Measurements from ENCODE around the gene NPAS3.

NPAS3 gene

GRCh38 chr14:33551963-33552362, 613.3 kb downstream of the NPAS3 start:
- Histone ChIP-seq H4K20me1 (ENCODE audit: insufficient read depth, low read length) (no peaks in the 10 kb centered on the region), H3K79me2 (ENCODE audit: insufficient read depth, low read length) (no peaks in the 10 kb centered on the region), H2AFZ (ENCODE audit: low read depth, low read length) (no peak overlapping the region), H3K27ac (ENCODE audit: low read length) (no peak overlapping the region), H3K9me3 (ENCODE audit: insufficient read depth, low read length, severe bottlenecking) (no peaks in the 10 kb centered on the region), H3K27me3 (ENCODE audit: insufficient read depth, low read length, poor library complexity) (peaks cover 19% of the 10 kb centered on the region), H3K36me3 (ENCODE audit: insufficient read depth, low read length) (no peaks in the 10 kb centered on the region), H3K4me1 (ENCODE audit: insufficient read depth, low read length) (no peaks in the 10 kb centered on the region), H3K4me3 (ENCODE audit: low read depth in 1 of 2, low read length in 2 of 2) (no peak overlapping the region), H3K9ac (ENCODE audit: low read depth, low read length) (no peak overlapping the region), H3K4me2 (ENCODE audit: insufficient read depth, low read length) (no peak overlapping the region)
- TF ChIP-seq CTCF (IDR thresholded peaks at IDR 0.05; ENCODE audit: borderline replicate concordance, extremely low read depth, low read length, poor library complexity, severe bottlenecking) (no peak), EZH2 (IDR thresholded peaks at IDR 0.05; ENCODE audit: borderline replicate concordance, low read depth, low read length, severe bottlenecking) (no peak)
- no peak for DNase-seq
- no peak for ATAC-seq (ENCODE audit: insufficient read depth, low read depth)

- no peak overlapping the region for H3K27ac ChIP-seq (ENCODE audit: low read length)
- no peaks in the 10 kb centered on the region for H4K20me1 ChIP-seq (ENCODE audit: insufficient read depth, low read length)
- TF ChIP-seq EZH2 (IDR thresholded peaks at IDR 0.05; ENCODE audit: borderline replicate concordance, low read depth, low read length, severe bottlenecking) (no peak), CTCF (IDR thresholded peaks at IDR 0.05; ENCODE audit: borderline replicate concordance, extremely low read depth, low read length, poor library complexity, severe bottlenecking) (no peak)
- H3K9me3 ChIP-seq (ENCODE audit: insufficient read depth, low read length, severe bottlenecking) = no peaks in the 10 kb centered on the region
- no peak overlapping the region for H3K4me3 ChIP-seq (ENCODE audit: low read depth in 1 of 2, low read length in 2 of 2)
- no peak overlapping the region for H3K4me2 ChIP-seq (ENCODE audit: insufficient read depth, low read length)
- H3K36me3 ChIP-seq (ENCODE audit: insufficient read depth, low read length) = no peaks in the 10 kb centered on the region
- H2AFZ ChIP-seq (ENCODE audit: low read depth, low read length) = no peak overlapping the region
- no peaks in the 10 kb centered on the region for H3K79me2 ChIP-seq (ENCODE audit: insufficient read depth, low read length)
- peaks cover 19% of the 10 kb centered on the region for H3K27me3 ChIP-seq (ENCODE audit: insufficient read depth, low read length, poor library complexity)
- no peak for DNase-seq
- no peak for ATAC-seq (ENCODE audit: insufficient read depth, low read depth)
- H3K4me1 ChIP-seq (ENCODE audit: insufficient read depth, low read length) = no peaks in the 10 kb centered on the region
- no peak overlapping the region for H3K9ac ChIP-seq (ENCODE audit: low read depth, low read length)
Observed at GRCh38 chr14:33553706-33554278, 615.1 kb downstream of the NPAS3 start.

- Histone ChIP-seq H3K36me3 (ENCODE audit: insufficient read depth, low read length) (no peaks in the 10 kb centered on the region), H3K4me2 (ENCODE audit: insufficient read depth, low read length) (no peak overlapping the region), H3K9ac (ENCODE audit: low read depth, low read length) (no peak overlapping the region), H3K79me2 (ENCODE audit: insufficient read depth, low read length) (no peaks in the 10 kb centered on the region), H3K4me1 (ENCODE audit: insufficient read depth, low read length) (no peaks in the 10 kb centered on the region), H4K20me1 (ENCODE audit: insufficient read depth, low read length) (no peaks in the 10 kb centered on the region), H3K27ac (ENCODE audit: low read length) (no peak overlapping the region), H3K9me3 (ENCODE audit: insufficient read depth, low read length, severe bottlenecking) (no peaks in the 10 kb centered on the region), H2AFZ (ENCODE audit: low read depth, low read length) (no peak overlapping the region), H3K27me3 (ENCODE audit: insufficient read depth, low read length, poor library complexity) (peaks cover 22% of the 10 kb centered on the region), H3K4me3 (ENCODE audit: low read depth in 1 of 2, low read length in 2 of 2) (no peak overlapping the region)
- ATAC-seq (ENCODE audit: insufficient read depth, low read depth) = no peak
- TF ChIP-seq EZH2 (IDR thresholded peaks at IDR 0.05; ENCODE audit: borderline replicate concordance, low read depth, low read length, severe bottlenecking) (no peak), CTCF (IDR thresholded peaks at IDR 0.05; ENCODE audit: borderline replicate concordance, extremely low read depth, low read length, poor library complexity, severe bottlenecking) (no peak)
- no peak for DNase-seq
Observed at GRCh38 chr14:33554988-33555387, 616.3 kb downstream of the NPAS3 start.

Measured in DND-41 (cell line).